GM23338 (cell line): Measurements from ENCODE around the gene PLA2G4B. TPM values are rescaled to one million over a fixed set of nuclear protein-coding genes. Genes with fewer than 3 reads are reported as not detected.

Experiments
- ATAC-seq: fragments of 200-7000 bp; cut with Tn5 transposase; 3 replicates; pipeline ENCODE4 v1.9.1; 2020
- DNase-seq: peaks from one replicate; pipeline ENCODE4 v3.0.0-alpha.2; 2015; ENCODE audit warnings: low spot score
- H2AFZ ChIP-seq: fragments of 200-600 bp; sonication (generic); 2 replicates; pipeline ENCODE4 v1.8.0; 2016; ENCODE audit warnings: antibody characterized with exemption, mild to moderate bottlenecking, moderate library complexity
- H3F3A ChIP-seq: fragments of 200-600 bp; sonication (generic); replicated peaks from 2 replicates; pipeline ENCODE4 v1.8.0; 2017; ENCODE audit warnings: antibody characterized with exemption, mixed run types, low read depth
- H3K27ac ChIP-seq: fragments of 200-600 bp; sonication (generic); 2 replicates; pipeline ENCODE4 v1.6.1; 2016; ENCODE audit warnings: low read depth
- H3K27me3 ChIP-seq: fragments of 200-600 bp; sonication (generic); 2 replicates; pipeline ENCODE4 v1.8.0; 2016; ENCODE audit warnings: mild to moderate bottlenecking, mixed run types, moderate library complexity; ENCODE audit not compliant: insufficient read depth
- H3K36me3 ChIP-seq: fragments of 200-600 bp; sonication (generic); 2 replicates; pipeline ENCODE4 v1.8.0; 2016; ENCODE audit warnings: mild to moderate bottlenecking; ENCODE audit not compliant: insufficient read depth
- H3K4me1 ChIP-seq: fragments of 200-600 bp; sonication (generic); 2 replicates; pipeline ENCODE4 v1.8.0; 2016; ENCODE audit warnings: mild to moderate bottlenecking, moderate library complexity; ENCODE audit not compliant: insufficient read depth
- H3K4me2 ChIP-seq: fragments of 200-600 bp; sonication (generic); 2 replicates; pipeline ENCODE4 v1.7.1; 2017; ENCODE audit warnings: mixed run types
- H3K4me3 ChIP-seq: fragments of 200-600 bp; sonication (generic); 2 replicates; pipeline ENCODE4 v1.6.1; 2016; ENCODE audit warnings: mixed run types
- H3K79me2 ChIP-seq: fragments of 200-600 bp; sonication (generic); replicated peaks from 2 replicates; pipeline ENCODE4 v1.8.0; 2017; ENCODE audit warnings: mild to moderate bottlenecking; ENCODE audit not compliant: insufficient read depth
- H3K9me2 ChIP-seq: fragments of 200-600 bp; sonication (generic); 2 replicates; pipeline ENCODE4 v1.8.0; 2017; ENCODE audit not compliant: insufficient read depth
- H4K20me1 ChIP-seq: fragments of 200-600 bp; sonication (generic); replicated peaks from 2 replicates; pipeline ENCODE4 v1.8.0; 2017; ENCODE audit warnings: mild to moderate bottlenecking; ENCODE audit not compliant: insufficient read depth
- H3K27ac Mint-ChIP-seq: 2 replicates; pipeline ENCODE4 v1.8.0; 2020; ENCODE audit warnings: inconsistent platforms, mild to moderate bottlenecking, moderate library complexity, mixed read lengths
- H3K27me3 Mint-ChIP-seq: 3 replicates; pipeline ENCODE4 v1.8.0; 2022; ENCODE audit warnings: low read depth, mild to moderate bottlenecking, moderate library complexity, mixed read lengths, inconsistent platforms; ENCODE audit not compliant: insufficient read depth, poor library complexity
- H3K36me3 Mint-ChIP-seq: 3 replicates; pipeline ENCODE4 v1.8.0; 2021; ENCODE audit warnings: low read depth, mild to moderate bottlenecking, inconsistent platforms, moderate library complexity, mixed read lengths
- H3K4me1 Mint-ChIP-seq: 3 replicates; pipeline ENCODE4 v1.8.0; 2020; ENCODE audit warnings: mild to moderate bottlenecking, inconsistent platforms, mixed read lengths
- H3K4me3 Mint-ChIP-seq: 3 replicates; pipeline ENCODE4 v1.8.0; 2021; ENCODE audit warnings: moderate library complexity, mild to moderate bottlenecking, inconsistent platforms, mixed read lengths
- H3K9me3 Mint-ChIP-seq: 3 replicates; pipeline ENCODE4 v1.8.0; 2020; ENCODE audit warnings: moderate library complexity, mild to moderate bottlenecking, inconsistent platforms, mixed read lengths
- CREB1 ChIP-seq: fragments of 250-450 bp; sonication (Bioruptor Pico); IDR thresholded peaks from 2 replicates; pipeline ENCODE4 v1.5.0; 2020; ENCODE audit warnings: low read depth, mild to moderate bottlenecking, moderate library complexity
- ETS1 ChIP-seq: IDR thresholded peaks from 2 replicates; pipeline ENCODE4 v1.6.1; 2016; ENCODE audit warnings: antibody characterized with exemption
- EZH2 ChIP-seq: fragments of 200-600 bp; sonication (generic); IDR thresholded peaks from one replicate; pipeline ENCODE4 v1.8.0; 2017; ENCODE audit warnings: antibody characterized with exemption, mild to moderate bottlenecking, low read depth; ENCODE audit not compliant: unreplicated experiment
- EZH2phosphoT487 ChIP-seq: fragments of 200-600 bp; sonication (generic); IDR thresholded peaks from one replicate; pipeline ENCODE4 v1.8.1; 2018; ENCODE audit warnings: antibody characterized with exemption; ENCODE audit not compliant: unreplicated experiment
- NANOG ChIP-seq: IDR thresholded peaks from 2 replicates; pipeline ENCODE4 v1.6.1; 2016; ENCODE audit warnings: antibody characterized with exemption, borderline replicate concordance
- POLR2AphosphoS5 ChIP-seq: IDR thresholded peaks from 2 replicates; pipeline ENCODE4 v1.6.1; 2016; ENCODE audit warnings: antibody characterized with exemption, low read depth
- STAT1 ChIP-seq: IDR thresholded peaks from one replicate; pipeline ENCODE4 v1.6.1; 2016; ENCODE audit warnings: antibody characterized with exemption; ENCODE audit not compliant: unreplicated experiment
- ZNF114 ChIP-seq: fragments of 250-450 bp; sonication (Bioruptor Pico); IDR thresholded peaks from 2 replicates; pipeline ENCODE4 v1.5.0; 2020; ENCODE audit warnings: mild to moderate bottlenecking, moderate library complexity
- ZNF331 ChIP-seq: fragments of 250-450 bp; sonication (Bioruptor Pico); IDR thresholded peaks from 2 replicates; pipeline ENCODE4 v1.5.0; 2020; ENCODE audit warnings: low read depth, mild to moderate bottlenecking, moderate library complexity
- polyA plus RNA-seq: library from polyadenylated mRNA; unstranded; fragments of >200 nt; fragmentation: Nextera tagmentation; extraction: Ambion mirVana; gene quantifications from 2 replicates; pipeline ENCODE4 v1.2.1, GENCODE V29; 2016
- total RNA-seq: library from RNA; depleted of rRNA; stranded (reverse); fragments of >200 nt; shearing (Covaris generic); gene quantifications from 2 replicates; pipeline ENCODE4 v1.2.3, GENCODE V29; 2014
- TF ChIP-seq, protein P1 (sequence below), 2 experiments: fragments of 200-600 bp in 1 of 2; sonication (generic) in 1 of 2; conservative IDR thresholded peaks; 2 replicates each; pipeline versions ENCODE4 v1.5.1 to v1.6.1; 2016 to 2017; ENCODE audit warnings: antibody characterized with exemption in 2 of 2, low read depth in 2 of 2, mild to moderate bottlenecking in 2 of 2, moderate library complexity in 1 of 2
- TF ChIP-seq, protein P2 (sequence below): fragments of 250-450 bp; sonication (Bioruptor Pico); IDR thresholded peaks from 2 replicates; pipeline ENCODE4 v1.5.0; 2020; ENCODE audit warnings: mild to moderate bottlenecking, moderate library complexity

The PLA2G4B gene
- total and polyA plus RNA-seq, 2 experiments from 2014 or later = 4.4 to 9.6 TPM

DNA sequence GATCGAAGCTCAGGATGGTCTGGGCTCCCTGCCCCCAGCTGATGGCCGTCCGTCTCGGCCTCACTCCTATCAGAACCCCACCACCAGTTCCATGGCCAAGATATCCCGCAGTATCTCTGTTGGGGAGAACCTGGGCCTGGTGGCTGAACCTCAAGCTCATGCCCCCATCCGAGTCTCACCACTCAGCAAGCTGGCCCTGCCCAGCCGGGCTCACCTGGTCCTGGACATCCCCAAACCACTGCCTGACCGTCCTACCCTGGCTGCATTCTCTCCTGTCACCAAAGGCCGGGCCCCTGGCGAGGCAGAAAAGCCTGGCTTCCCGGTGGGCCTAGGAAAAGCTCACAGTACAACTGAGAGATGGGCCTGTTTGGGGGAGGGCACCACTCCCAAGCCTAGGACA lies 15.1 kb upstream of the PLA2G4B start (continued):
- TF ChIP-seq ZNF331 (CRISPR knock-in tag) = no peak
- TF ChIP-seq, protein P1, sequence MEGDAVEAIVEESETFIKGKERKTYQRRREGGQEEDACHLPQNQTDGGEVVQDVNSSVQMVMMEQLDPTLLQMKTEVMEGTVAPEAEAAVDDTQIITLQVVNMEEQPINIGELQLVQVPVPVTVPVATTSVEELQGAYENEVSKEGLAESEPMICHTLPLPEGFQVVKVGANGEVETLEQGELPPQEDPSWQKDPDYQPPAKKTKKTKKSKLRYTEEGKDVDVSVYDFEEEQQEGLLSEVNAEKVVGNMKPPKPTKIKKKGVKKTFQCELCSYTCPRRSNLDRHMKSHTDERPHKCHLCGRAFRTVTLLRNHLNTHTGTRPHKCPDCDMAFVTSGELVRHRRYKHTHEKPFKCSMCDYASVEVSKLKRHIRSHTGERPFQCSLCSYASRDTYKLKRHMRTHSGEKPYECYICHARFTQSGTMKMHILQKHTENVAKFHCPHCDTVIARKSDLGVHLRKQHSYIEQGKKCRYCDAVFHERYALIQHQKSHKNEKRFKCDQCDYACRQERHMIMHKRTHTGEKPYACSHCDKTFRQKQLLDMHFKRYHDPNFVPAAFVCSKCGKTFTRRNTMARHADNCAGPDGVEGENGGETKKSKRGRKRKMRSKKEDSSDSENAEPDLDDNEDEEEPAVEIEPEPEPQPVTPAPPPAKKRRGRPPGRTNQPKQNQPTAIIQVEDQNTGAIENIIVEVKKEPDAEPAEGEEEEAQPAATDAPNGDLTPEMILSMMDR (conservative IDR thresholded peaks at IDR 0.05; ENCODE audit: low read depth in 2 of 2) = no peak

GRCh38 chr15:41824062-41824745 lies 14.4 kb upstream of the PLA2G4B start:
- H3K27ac ChIP-seq = no peak overlapping the region
- ATAC-seq = no peak
- H3K36me3 ChIP-seq = no peaks in the 10 kb centered on the region; the same call in 1 of the 2 replicates
- no peak overlapping the region for H2AFZ ChIP-seq
- no peaks in the 10 kb centered on the region for H3F3A ChIP-seq
- Mint-ChIP-seq H3K27me3 (peaks cover 11% of the 10 kb centered on the region), H3K4me3 (no peak overlapping the region), H3K9me3 (no peaks in the 10 kb centered on the region), H3K4me1 (peaks cover 9% of the 10 kb centered on the region), H3K27ac (0 out of 2 replicates have a peak overlapping the region, but pooled peaks have one; percentile 8), H3K36me3 (no peaks in the 10 kb centered on the region; the same call in 2 of the 3 replicates)
- H3K79me2 ChIP-seq = 0 out of 2 replicates have a peak, but pooled peaks cover 4% of the 10 kb centered on the region
- H3K4me3 ChIP-seq = no peak overlapping the region
- H3K27me3 ChIP-seq = peaks cover 5% of the 10 kb centered on the region; the same call in 1 of the 2 replicates
- no peak for DNase-seq
- no peak overlapping the region for H3K4me2 ChIP-seq
- peaks cover 4% of the 10 kb centered on the region; the same call in 1 of the 2 replicates for H3K4me1 ChIP-seq
- H3K9me2 ChIP-seq = no peaks in the 10 kb centered on the region
- no peaks in the 10 kb centered on the region for H4K20me1 ChIP-seq
- TF ChIP-seq ETS1 (no peak), NANOG (no peak), CREB1 (CRISPR knock-in tag) (no peak), EZH2phosphoT487 (no peak), EZH2 (no peak), STAT1 (no peak), POLR2AphosphoS5 (no peak), ZNF114 (CRISPR knock-in tag) (no peak)
- TF ChIP-seq, protein P1 (conservative IDR thresholded peaks at IDR 0.05; ENCODE audit: low read depth in 2 of 2) = no peak
- TF ChIP-seq, protein P2, sequence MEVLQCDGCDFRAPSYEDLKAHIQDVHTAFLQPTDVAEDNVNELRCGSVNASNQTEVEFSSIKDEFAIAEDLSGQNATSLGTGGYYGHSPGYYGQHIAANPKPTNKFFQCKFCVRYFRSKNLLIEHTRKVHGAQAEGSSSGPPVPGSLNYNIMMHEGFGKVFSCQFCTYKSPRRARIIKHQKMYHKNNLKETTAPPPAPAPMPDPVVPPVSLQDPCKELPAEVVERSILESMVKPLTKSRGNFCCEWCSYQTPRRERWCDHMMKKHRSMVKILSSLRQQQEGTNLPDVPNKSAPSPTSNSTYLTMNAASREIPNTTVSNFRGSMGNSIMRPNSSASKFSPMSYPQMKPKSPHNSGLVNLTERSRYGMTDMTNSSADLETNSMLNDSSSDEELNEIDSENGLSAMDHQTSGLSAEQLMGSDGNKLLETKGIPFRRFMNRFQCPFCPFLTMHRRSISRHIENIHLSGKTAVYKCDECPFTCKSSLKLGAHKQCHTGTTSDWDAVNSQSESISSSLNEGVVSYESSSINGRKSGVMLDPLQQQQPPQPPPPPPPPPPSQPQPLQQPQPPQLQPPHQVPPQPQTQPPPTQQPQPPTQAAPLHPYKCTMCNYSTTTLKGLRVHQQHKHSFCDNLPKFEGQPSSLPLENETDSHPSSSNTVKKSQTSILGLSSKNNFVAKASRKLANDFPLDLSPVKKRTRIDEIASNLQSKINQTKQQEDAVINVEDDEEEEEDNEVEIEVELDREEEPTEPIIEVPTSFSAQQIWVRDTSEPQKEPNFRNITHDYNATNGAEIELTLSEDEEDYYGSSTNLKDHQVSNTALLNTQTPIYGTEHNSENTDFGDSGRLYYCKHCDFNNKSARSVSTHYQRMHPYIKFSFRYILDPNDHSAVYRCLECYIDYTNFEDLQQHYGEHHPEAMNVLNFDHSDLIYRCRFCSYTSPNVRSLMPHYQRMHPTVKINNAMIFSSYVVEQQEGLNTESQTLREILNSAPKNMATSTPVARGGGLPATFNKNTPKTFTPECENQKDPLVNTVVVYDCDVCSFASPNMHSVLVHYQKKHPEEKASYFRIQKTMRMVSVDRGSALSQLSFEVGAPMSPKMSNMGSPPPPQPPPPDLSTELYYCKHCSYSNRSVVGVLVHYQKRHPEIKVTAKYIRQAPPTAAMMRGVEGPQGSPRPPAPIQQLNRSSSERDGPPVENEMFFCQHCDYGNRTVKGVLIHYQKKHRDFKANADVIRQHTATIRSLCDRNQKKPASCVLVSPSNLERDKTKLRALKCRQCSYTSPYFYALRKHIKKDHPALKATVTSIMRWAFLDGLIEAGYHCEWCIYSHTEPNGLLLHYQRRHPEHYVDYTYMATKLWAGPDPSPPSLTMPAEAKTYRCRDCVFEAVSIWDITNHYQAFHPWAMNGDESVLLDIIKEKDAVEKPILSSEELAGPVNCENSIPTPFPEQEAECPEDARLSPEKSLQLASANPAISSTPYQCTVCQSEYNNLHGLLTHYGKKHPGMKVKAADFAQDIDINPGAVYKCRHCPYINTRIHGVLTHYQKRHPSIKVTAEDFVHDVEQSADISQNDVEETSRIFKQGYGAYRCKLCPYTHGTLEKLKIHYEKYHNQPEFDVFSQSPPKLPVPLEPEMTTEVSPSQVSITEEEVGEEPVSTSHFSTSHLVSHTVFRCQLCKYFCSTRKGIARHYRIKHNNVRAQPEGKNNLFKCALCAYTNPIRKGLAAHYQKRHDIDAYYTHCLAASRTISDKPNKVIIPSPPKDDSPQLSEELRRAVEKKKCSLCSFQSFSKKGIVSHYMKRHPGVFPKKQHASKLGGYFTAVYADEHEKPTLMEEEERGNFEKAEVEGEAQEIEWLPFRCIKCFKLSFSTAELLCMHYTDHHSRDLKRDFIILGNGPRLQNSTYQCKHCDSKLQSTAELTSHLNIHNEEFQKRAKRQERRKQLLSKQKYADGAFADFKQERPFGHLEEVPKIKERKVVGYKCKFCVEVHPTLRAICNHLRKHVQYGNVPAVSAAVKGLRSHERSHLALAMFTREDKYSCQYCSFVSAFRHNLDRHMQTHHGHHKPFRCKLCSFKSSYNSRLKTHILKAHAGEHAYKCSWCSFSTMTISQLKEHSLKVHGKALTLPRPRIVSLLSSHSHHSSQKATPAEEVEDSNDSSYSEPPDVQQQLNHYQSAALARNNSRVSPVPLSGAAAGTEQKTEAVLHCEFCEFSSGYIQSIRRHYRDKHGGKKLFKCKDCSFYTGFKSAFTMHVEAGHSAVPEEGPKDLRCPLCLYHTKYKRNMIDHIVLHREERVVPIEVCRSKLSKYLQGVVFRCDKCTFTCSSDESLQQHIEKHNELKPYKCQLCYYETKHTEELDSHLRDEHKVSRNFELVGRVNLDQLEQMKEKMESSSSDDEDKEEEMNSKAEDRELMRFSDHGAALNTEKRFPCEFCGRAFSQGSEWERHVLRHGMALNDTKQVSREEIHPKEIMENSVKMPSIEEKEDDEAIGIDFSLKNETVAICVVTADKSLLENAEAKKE (CRISPR knock-in tag) = no peak
